ENCODE data around the gene SDE2. TPM values are rescaled to one million over a fixed set of nuclear protein-coding genes. Genes with fewer than 3 reads are reported as not detected.

Gene SDE2
- total and polyA plus RNA-seq, 8 donors, result 4.0 to 40.2 (median 8.2) TPM

- peak in 1 of 2 donors; percentile 62 for DNase-seq
- no peaks in the 10 kb centered on the region for H3K9me3 ChIP-seq
- 0 to 1% (median 1%) methylated on average over 19 of the region's 19 CpGs for WGBS, 5 donors
- TF ChIP-seq POLR2A (IDR thresholded peaks at IDR 0.05) (peak in 1 of 4 donors; percentile 66), CTCF (IDR thresholded peaks at IDR 0.05) (peak in 1 of 7 experiments; percentile 12), EP300 (IDR thresholded peaks at IDR 0.05) (no peak), POLR2AphosphoS5 (IDR thresholded peaks at IDR 0.05) (no peak)
- intact Hi-C loops (cut with DNase I; ENCODE audit: low total_unique reads), result no loop called here
- H3K4me1 ChIP-seq, result peaks cover 35 to 86% (median 51%) of the 10 kb centered on the region in 4 donors
- peak overlapping the region; percentile 62 to 87 (median 76) for H3K4me3 ChIP-seq
- H3K27me3 ChIP-seq, result no peaks in the 10 kb centered on the region
- peaks cover 0 to 20% (median 16%) of the 10 kb centered on the region in 4 donors for H3K36me3 ChIP-seq
- peak overlapping the region; percentile 89 to 99 (median 94) for H3K27ac ChIP-seq
Observed at GRCh38 chr1:225998560-225999226, 450 bp downstream of the SDE2 start.

GRCh38 chr1:225996946-225997545 lies 2.1 kb downstream of the SDE2 start:
- DNase-seq, result peak in 1 of 2 donors; percentile 22
- Histone ChIP-seq H3K36me3 (peaks cover 10 to 36% (median 33%) of the 10 kb centered on the region in 4 donors), H3K4me3 (peak overlapping the region in 1 of 4 donors; percentile 86), H3K9me3 (no peaks in the 10 kb centered on the region), H3K27ac (peak overlapping the region in 1 of 5 donors; percentile 94), H3K27me3 (no peaks in the 10 kb centered on the region), H3K4me1 (peaks cover 29 to 78% (median 49%) of the 10 kb centered on the region in 4 donors)
- TF ChIP-seq POLR2AphosphoS5 (IDR thresholded peaks at IDR 0.05), result no peak
- TF ChIP-seq EP300 (IDR thresholded peaks at IDR 0.05), result no peak
- no peak for TF ChIP-seq POLR2A (IDR thresholded peaks at IDR 0.05)
- no peak for TF ChIP-seq CTCF (IDR thresholded peaks at IDR 0.05)
- WGBS, 5 donors, result 43 to 56% (median 48%) methylated on average over 5 of the region's 5 CpGs
- intact Hi-C loops (cut with DNase I; ENCODE audit: low total_unique reads), result no loop called here

GRCh38 chr1:225995919-225996864 lies 3.0 kb downstream of the SDE2 start:
- 34 to 46% (median 42%) methylated on average over 4 of the region's 4 CpGs for WGBS, 5 donors
- Histone ChIP-seq H3K27ac (no peak overlapping the region), H3K9me3 (no peaks in the 10 kb centered on the region)

More at GRCh38 chr1:225995919-225996864, 3.0 kb downstream of the SDE2 start:
- DNase-seq, result no peak
- Histone ChIP-seq H3K4me3 (no peak overlapping the region), H3K4me1 (peaks cover 29 to 70% (median 49%) of the 10 kb centered on the region in 4 donors), H3K36me3 (peaks cover 16 to 45% (median 41%) of the 10 kb centered on the region in 4 donors), H3K27me3 (no peaks in the 10 kb centered on the region)
- TF ChIP-seq CTCF (IDR thresholded peaks at IDR 0.05), result no peak
- no peak for TF ChIP-seq POLR2AphosphoS5 (IDR thresholded peaks at IDR 0.05)
- TF ChIP-seq POLR2A (IDR thresholded peaks at IDR 0.05), result no peak
- no peak for TF ChIP-seq EP300 (IDR thresholded peaks at IDR 0.05)
- intact Hi-C loops (cut with DNase I; ENCODE audit: low total_unique reads), result no loop called here
